Fibroblast of the aortic adventitia (primary cell): ENCODE results near the gene NXN. TPM values are rescaled to one million over a fixed set of nuclear protein-coding genes. Genes with fewer than 3 reads are reported as not detected.
A peak's percentile ranks its signal among the peaks of the same experiment; 100 is the strongest.

Experiments
- DNase-seq: peaks from one replicate; pipeline ENCODE4 v3.0.0-alpha.2; 2010; ENCODE audit warnings: low read depth
- H3K4me3 ChIP-seq: 2 replicates; pipeline ENCODE4 v1.5.1; 2011; ENCODE audit warnings: low read depth, mild to moderate bottlenecking, control low read depth, low read length, moderate library complexity
- total RNA-seq: library from RNA; depleted of rRNA; stranded (reverse); fragments of >200 nt; gene quantifications from 2 replicates; pipeline ENCODE4 v1.2.3, GENCODE V29; 2012; ENCODE audit warnings: low replicate concordance
- TF ChIP-seq, protein P1 (sequence below): IDR thresholded peaks from 2 replicates; pipeline ENCODE4 v1.5.1; 2011; ENCODE audit warnings: mild to moderate bottlenecking, low read length, control low read depth, inconsistent platforms; ENCODE audit not compliant: insufficient read depth

NXN gene
- total RNA-seq, 1 donor: 18.1 TPM

DNA sequence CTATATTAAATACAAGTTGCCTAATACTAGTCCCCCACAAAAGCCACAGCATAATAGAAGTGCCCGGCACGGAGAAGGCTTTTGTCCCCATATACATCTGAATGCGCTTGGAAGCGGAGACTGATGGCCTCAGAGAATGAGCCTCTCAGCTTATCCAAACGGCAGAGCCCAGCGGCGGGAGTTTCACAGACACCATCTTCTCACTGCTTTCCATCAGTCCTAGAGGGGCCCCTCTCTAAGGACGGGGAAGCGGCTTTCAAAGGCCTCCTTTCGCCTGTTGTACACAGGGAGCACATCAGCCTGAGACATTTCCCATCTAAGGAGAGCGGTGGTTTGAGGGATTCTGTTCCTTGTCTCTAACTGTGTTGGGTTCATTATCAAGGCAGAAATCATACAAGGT, 16.9 kb downstream of the NXN start:
- DNase-seq: no peak
- TF ChIP-seq, protein P1, sequence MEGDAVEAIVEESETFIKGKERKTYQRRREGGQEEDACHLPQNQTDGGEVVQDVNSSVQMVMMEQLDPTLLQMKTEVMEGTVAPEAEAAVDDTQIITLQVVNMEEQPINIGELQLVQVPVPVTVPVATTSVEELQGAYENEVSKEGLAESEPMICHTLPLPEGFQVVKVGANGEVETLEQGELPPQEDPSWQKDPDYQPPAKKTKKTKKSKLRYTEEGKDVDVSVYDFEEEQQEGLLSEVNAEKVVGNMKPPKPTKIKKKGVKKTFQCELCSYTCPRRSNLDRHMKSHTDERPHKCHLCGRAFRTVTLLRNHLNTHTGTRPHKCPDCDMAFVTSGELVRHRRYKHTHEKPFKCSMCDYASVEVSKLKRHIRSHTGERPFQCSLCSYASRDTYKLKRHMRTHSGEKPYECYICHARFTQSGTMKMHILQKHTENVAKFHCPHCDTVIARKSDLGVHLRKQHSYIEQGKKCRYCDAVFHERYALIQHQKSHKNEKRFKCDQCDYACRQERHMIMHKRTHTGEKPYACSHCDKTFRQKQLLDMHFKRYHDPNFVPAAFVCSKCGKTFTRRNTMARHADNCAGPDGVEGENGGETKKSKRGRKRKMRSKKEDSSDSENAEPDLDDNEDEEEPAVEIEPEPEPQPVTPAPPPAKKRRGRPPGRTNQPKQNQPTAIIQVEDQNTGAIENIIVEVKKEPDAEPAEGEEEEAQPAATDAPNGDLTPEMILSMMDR: no peak
- H3K4me3 ChIP-seq: no peak overlapping the region

DNA sequence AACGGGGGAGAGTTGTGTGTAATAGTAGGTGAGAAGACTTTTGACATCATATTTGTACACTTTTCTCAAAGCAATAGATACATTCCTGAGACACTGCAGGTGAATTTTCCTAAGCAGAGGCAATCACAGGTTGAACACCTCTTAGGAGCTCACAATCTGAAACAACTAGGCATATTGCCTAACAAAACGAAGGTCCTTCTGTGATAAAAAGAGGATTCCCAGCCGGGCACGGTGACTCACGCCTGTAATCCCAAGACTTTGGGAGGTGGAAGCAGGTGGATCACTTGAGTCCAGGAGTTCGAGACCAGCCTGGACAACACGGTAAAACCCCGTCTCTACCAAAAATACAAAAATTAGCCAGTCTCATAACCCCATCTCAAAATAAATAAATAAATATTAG, 17.4 kb downstream of the NXN start:
- TF ChIP-seq, protein P1: no peak
- no peak overlapping the region for H3K4me3 ChIP-seq
- DNase-seq: no peak

DNA sequence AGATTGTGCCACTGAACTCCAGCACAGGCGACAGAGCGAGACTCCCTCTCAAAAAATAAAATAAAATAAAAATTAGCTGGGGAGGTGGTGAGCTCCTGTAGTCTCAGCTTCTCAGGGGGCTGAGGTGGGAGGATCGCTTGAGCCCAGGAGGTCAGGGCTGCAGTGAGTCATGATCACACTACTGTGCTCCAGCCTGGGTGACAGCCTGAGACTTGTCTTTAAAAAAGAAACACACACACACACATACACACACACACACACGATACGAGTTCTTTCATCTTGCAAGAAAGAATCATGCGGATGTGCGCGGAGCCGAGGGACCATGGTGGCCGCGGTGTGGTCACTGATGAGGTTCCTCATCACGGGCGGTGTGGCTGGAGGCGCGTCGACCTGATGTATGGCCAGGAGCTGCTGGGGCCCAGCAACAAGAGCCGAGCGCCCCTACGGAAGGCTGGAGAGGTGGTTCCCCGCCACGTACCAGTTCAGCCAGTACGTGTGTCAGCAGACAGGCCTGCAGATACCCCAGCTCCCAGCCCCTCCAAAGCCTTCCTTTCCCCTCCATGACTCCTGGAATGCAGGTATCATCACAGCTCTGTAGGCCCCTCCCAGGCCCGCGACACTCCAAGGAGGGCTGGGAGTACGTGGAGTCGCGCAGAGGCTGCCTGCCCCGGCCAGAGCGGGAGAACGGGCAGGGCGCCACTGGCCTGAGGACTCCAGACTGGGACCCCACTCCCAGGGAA, 20.7 kb downstream of the NXN start:
- no peak for DNase-seq
- no peak overlapping the region for H3K4me3 ChIP-seq
- TF ChIP-seq, protein P1: no peak

DNA sequence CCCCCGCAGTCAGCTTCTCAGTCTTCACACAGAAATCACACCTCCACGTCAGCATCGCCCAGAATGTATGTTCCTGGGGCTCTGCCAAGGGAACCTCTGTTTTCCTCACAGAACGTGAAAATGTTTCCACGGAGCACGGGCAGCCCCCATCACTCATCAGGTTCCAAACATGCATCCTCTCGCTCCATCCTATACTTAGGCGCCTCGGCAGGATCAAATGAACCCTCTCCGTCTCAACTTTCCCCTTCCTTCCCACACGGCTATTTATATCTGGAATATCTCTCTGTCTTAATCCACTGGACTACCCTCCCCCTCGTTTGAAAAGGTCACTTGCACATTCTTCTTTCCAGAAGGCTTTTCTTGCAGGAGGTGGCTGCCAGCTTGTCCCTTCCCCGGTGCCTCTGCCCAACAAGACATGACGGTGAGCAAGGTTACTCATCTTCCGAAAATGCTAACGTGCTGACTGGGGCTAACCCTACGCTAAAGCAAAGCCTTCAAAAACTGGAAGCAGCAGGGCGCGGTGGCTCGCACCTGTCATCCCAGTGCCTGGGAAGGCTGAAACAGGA, 21.6 kb downstream of the NXN start:
- no peak overlapping the region for H3K4me3 ChIP-seq
- TF ChIP-seq, protein P1: no peak

DNA sequence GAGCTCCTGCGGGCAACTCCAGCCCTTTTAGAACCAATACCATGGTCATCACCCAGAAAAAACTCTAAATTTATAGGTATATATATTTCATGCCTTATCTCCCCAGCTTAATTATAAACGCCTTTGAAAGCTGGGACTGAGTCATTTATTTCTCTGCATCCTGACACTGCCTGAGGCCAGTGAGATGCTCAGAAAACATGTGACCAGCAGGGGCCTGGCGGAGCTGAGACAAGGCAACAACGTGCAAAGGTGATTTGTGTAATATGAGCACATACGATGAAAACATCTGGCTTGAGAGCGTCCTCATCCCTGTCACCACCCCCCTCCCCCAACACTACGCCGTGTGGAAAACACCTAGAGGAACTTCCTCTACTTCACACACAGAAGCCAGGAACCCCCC, 22.7 kb downstream of the NXN start:
- no peak for DNase-seq
- TF ChIP-seq, protein P1: no peak
- H3K4me3 ChIP-seq: no peak overlapping the region

More for the DNA sequence above, 21.6 kb downstream of the NXN start:
- no peak for DNase-seq

DNA sequence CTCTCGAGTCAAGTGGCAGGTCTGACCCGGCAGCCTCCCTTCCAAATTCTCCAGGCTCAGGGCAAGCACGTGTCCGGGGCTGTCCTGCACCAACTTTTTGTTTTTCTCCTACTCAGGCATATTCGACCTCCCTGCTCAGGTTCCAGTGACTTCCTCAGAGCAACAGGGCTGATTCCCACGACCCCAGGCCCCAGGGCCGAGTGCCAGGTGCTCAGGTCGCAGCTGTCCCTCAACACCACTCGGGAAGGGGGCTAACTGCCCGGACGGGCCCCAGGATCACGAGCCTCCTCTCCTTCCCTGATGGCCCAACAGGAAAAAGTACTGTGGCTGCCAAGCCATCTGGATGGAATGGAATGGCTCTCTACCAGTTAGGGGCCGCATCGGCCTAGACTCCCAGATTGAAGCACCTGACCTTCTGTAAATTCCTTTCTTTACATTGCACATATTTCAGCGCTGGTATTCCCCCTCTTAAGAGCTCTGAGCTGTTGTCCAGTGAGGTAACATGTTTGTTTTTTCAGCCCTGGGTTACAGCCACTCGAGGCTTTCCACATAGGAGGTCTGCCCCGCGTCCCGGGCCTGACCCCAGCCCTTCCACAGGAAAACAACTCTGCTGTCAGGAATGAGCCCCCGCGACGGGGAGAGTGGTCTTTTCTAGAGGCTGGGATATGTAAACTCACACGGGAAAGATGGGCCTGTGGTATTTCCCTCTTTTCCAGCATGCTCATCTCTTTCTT, 25.0 kb downstream of the NXN start:
- peak; percentile 37 for DNase-seq
- H3K4me3 ChIP-seq: no peak overlapping the region
- TF ChIP-seq, protein P1: no peak
